K562 (cell line): ENCODE measurements around the gene MAML1. TPM values are rescaled to one million over a fixed set of nuclear protein-coding genes. Genes with fewer than 3 reads are reported as not detected.

Experiments used
- CCNT2 ChIP-seq: IDR thresholded peaks from 2 replicates; pipeline ENCODE4 v1.6.1; 2011; ENCODE audit warnings: borderline replicate concordance, low read depth, mild to moderate bottlenecking, moderate library complexity, mixed read lengths, low read length; ENCODE audit not compliant: insufficient read length; ENCODE audit errors: extremely low read depth
- COPS2 ChIP-seq: fragments of 450-650 bp; conservative IDR thresholded peaks from 2 replicates; pipeline ENCODE4 v1.6.1; 2016; ENCODE audit warnings: mild to moderate bottlenecking, moderate library complexity
- GATAD2B ChIP-seq: fragments of 450-650 bp; IDR thresholded peaks from 2 replicates; pipeline ENCODE4 v1.6.1; 2017; ENCODE audit warnings: mild to moderate bottlenecking, borderline replicate concordance
- NEUROD1 ChIP-seq: fragments of 150-350 bp; IDR thresholded peaks from 2 replicates; pipeline ENCODE4 v1.6.1; 2014; ENCODE audit warnings: borderline replicate concordance, low read length, low read depth; ENCODE audit not compliant: partially characterized antibody
- POLR3A ChIP-seq: IDR thresholded peaks from 2 replicates; pipeline ENCODE4 v1.6.1; 2011; ENCODE audit warnings: borderline replicate concordance, mild to moderate bottlenecking, moderate library complexity; ENCODE audit not compliant: insufficient read length, insufficient read depth; ENCODE audit errors: extremely low read depth
- PURB ChIP-seq: sonication (generic); formaldehyde crosslinking; IDR thresholded peaks from 2 replicates; pipeline ENCODE4 v1.9.0; 2021; ENCODE audit warnings: low read depth, mild to moderate bottlenecking, missing genetic modification reagents
- ZNF184 ChIP-seq: sonication (generic); formaldehyde crosslinking; IDR thresholded peaks from 2 replicates; pipeline ENCODE4 v1.5.0; 2020; ENCODE audit warnings: missing genetic modification reagents
- polyA plus RNA-seq, 8 experiments: library from polyadenylated mRNA; depleted of rRNA in 4 of 8; stranded (reverse) in 5 of 8; unstranded in 3 of 8; fragments of >200 nt; fragmentation: Nextera tagmentation in 2 of 8; fragmentation: Illumina TruSeq in 1 of 8; extraction: Ambion mirVana in 2 of 8; extraction: Trizol in 1 of 8; gene quantifications; 2 replicates each; pipeline versions ENCODE4 v1.2.1 to v1.2.3, GENCODE V29; 2011 to 2014; ENCODE audit warnings: inconsistent platforms in 1 of 8, missing spikeins in 1 of 8
- total RNA-seq, 7 experiments: library from RNA; depleted of rRNA in 6 of 7; stranded (reverse); fragments of >200 nt in 6 of 7; fragmentation: Illumina TruSeq in 2 of 7; extraction: Trizol in 2 of 7; gene quantifications; 2 replicates each; pipeline versions ENCODE4 v1.2.1 to v1.2.3, GENCODE V29; 2011 to 2021; ENCODE audit warnings: low replicate concordance in 1 of 7
- TF ChIP-seq, protein P1 (sequence below), 2 experiments: fragments of 150-350 bp in 1 of 2; IDR thresholded peaks; 2 replicates each; pipeline ENCODE4 v1.6.1; 2012 to 2016; ENCODE audit warnings: low read depth in 2 of 2, low read length in 2 of 2, mild to moderate bottlenecking in 1 of 2, moderate library complexity in 1 of 2
- TF ChIP-seq, protein P2 (sequence below): fragments of 250-450 bp; sonication (Bioruptor Pico); IDR thresholded peaks from 2 replicates; pipeline ENCODE4 v1.8.0; 2022; ENCODE audit warnings: inconsistent platforms
- TF ChIP-seq, protein P3 (sequence below): sonication (generic); formaldehyde crosslinking; IDR thresholded peaks from 2 replicates; pipeline ENCODE4 v1.4.0; 2020; ENCODE audit warnings: mild to moderate bottlenecking, missing genetic modification reagents
- TF ChIP-seq, protein P4 (sequence below), 2 experiments: fragments of 450-650 bp; IDR thresholded peaks; 2 replicates each; pipeline ENCODE4 v1.6.1; 2018; ENCODE audit warnings: mild to moderate bottlenecking in 2 of 2, low read depth in 1 of 2; ENCODE audit not compliant: partially characterized antibody in 2 of 2
- TF ChIP-seq, protein P5 (sequence below): fragments of 450-650 bp; IDR thresholded peaks from 2 replicates; pipeline ENCODE4 v1.6.1; 2016

MAML1 gene
- total and polyA plus RNA-seq, 9 of the 15 experiments (the other 6 are each of a cell fraction or from before 2014, with no cell fraction given), result 0.32 to 18.4 (median 7.0) TPM

DNA sequence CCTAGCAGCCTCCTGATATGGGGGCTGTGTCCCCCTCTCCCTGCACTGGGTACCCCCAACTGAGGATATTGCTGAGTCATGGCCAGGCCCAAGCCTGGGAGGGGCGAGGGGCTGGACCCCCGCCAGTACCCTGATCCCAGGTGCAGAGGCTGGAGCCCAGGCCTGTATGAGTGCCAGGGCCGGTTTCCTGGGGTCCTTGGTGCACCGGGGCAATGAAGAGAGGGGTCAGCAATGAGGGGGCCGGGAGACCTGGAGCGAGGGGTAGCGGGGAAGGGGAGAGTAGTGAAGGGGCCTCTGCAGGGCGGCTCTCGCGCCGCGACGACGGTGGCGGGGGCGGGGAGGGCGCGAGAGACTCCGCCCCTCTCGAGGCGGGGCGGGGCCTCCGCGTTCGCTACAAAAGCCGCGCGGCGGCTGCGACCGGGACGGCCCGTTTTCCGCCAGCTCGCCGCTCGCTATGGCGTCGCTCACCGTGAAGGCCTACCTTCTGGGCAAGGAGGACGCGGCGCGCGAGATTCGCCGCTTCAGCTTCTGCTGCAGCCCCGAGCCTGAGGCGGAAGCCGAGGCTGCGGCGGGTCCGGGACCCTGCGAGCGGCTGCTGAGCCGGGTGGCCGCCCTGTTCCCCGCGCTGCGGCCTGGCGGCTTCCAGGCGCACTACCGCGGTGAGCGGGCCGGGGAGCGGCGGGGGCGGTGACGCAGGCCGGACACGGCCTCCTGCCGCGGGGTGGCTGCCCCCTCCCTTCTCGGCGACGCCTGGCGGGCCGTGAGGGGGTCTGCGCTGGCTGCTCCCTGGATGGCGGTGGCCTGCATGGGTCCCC, 88.1 kb downstream of the MAML1 start, which contains the start of gene SQSTM1 (continued):
- TF ChIP-seq, protein P1, sequence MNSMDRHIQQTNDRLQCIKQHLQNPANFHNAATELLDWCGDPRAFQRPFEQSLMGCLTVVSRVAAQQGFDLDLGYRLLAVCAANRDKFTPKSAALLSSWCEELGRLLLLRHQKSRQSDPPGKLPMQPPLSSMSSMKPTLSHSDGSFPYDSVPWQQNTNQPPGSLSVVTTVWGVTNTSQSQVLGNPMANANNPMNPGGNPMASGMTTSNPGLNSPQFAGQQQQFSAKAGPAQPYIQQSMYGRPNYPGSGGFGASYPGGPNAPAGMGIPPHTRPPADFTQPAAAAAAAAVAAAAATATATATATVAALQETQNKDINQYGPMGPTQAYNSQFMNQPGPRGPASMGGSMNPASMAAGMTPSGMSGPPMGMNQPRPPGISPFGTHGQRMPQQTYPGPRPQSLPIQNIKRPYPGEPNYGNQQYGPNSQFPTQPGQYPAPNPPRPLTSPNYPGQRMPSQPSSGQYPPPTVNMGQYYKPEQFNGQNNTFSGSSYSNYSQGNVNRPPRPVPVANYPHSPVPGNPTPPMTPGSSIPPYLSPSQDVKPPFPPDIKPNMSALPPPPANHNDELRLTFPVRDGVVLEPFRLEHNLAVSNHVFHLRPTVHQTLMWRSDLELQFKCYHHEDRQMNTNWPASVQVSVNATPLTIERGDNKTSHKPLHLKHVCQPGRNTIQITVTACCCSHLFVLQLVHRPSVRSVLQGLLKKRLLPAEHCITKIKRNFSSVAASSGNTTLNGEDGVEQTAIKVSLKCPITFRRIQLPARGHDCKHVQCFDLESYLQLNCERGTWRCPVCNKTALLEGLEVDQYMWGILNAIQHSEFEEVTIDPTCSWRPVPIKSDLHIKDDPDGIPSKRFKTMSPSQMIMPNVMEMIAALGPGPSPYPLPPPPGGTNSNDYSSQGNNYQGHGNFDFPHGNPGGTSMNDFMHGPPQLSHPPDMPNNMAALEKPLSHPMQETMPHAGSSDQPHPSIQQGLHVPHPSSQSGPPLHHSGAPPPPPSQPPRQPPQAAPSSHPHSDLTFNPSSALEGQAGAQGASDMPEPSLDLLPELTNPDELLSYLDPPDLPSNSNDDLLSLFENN (IDR thresholded peaks at IDR 0.05; ENCODE audit: low read depth in 2 of 2, low read length in 2 of 2), result peak in 1 of 2 experiments; percentile 81; a peak in 2 of 4 replicates
- TF ChIP-seq, protein P2, sequence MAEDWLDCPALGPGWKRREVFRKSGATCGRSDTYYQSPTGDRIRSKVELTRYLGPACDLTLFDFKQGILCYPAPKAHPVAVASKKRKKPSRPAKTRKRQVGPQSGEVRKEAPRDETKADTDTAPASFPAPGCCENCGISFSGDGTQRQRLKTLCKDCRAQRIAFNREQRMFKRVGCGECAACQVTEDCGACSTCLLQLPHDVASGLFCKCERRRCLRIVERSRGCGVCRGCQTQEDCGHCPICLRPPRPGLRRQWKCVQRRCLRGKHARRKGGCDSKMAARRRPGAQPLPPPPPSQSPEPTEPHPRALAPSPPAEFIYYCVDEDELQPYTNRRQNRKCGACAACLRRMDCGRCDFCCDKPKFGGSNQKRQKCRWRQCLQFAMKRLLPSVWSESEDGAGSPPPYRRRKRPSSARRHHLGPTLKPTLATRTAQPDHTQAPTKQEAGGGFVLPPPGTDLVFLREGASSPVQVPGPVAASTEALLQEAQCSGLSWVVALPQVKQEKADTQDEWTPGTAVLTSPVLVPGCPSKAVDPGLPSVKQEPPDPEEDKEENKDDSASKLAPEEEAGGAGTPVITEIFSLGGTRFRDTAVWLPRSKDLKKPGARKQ (CRISPR knock-in tag), result no peak
- TF ChIP-seq PURB (CRISPR knock-in tag) (no peak), NEUROD1 (peak; percentile 92), CCNT2 (peak; percentile 79), COPS2 (no peak), POLR3A (no peak), GATAD2B (no peak; the same call in 1 of the 2 replicates), ZNF184 (CRISPR knock-in tag) (no peak)
- TF ChIP-seq, protein P3, sequence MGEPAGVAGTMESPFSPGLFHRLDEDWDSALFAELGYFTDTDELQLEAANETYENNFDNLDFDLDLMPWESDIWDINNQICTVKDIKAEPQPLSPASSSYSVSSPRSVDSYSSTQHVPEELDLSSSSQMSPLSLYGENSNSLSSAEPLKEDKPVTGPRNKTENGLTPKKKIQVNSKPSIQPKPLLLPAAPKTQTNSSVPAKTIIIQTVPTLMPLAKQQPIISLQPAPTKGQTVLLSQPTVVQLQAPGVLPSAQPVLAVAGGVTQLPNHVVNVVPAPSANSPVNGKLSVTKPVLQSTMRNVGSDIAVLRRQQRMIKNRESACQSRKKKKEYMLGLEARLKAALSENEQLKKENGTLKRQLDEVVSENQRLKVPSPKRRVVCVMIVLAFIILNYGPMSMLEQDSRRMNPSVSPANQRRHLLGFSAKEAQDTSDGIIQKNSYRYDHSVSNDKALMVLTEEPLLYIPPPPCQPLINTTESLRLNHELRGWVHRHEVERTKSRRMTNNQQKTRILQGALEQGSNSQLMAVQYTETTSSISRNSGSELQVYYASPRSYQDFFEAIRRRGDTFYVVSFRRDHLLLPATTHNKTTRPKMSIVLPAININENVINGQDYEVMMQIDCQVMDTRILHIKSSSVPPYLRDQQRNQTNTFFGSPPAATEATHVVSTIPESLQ, result 0 out of 2 replicates have a peak, but pooled peaks have one; percentile 31
- TF ChIP-seq, protein P4, sequence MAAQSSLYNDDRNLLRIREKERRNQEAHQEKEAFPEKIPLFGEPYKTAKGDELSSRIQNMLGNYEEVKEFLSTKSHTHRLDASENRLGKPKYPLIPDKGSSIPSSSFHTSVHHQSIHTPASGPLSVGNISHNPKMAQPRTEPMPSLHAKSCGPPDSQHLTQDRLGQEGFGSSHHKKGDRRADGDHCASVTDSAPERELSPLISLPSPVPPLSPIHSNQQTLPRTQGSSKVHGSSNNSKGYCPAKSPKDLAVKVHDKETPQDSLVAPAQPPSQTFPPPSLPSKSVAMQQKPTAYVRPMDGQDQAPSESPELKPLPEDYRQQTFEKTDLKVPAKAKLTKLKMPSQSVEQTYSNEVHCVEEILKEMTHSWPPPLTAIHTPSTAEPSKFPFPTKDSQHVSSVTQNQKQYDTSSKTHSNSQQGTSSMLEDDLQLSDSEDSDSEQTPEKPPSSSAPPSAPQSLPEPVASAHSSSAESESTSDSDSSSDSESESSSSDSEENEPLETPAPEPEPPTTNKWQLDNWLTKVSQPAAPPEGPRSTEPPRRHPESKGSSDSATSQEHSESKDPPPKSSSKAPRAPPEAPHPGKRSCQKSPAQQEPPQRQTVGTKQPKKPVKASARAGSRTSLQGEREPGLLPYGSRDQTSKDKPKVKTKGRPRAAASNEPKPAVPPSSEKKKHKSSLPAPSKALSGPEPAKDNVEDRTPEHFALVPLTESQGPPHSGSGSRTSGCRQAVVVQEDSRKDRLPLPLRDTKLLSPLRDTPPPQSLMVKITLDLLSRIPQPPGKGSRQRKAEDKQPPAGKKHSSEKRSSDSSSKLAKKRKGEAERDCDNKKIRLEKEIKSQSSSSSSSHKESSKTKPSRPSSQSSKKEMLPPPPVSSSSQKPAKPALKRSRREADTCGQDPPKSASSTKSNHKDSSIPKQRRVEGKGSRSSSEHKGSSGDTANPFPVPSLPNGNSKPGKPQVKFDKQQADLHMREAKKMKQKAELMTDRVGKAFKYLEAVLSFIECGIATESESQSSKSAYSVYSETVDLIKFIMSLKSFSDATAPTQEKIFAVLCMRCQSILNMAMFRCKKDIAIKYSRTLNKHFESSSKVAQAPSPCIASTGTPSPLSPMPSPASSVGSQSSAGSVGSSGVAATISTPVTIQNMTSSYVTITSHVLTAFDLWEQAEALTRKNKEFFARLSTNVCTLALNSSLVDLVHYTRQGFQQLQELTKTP (IDR thresholded peaks at IDR 0.05; ENCODE audit: low read depth in 1 of 2, partially characterized antibody in 2 of 2), result peak in 1 of 2 experiments; percentile 17
- TF ChIP-seq, protein P5, sequence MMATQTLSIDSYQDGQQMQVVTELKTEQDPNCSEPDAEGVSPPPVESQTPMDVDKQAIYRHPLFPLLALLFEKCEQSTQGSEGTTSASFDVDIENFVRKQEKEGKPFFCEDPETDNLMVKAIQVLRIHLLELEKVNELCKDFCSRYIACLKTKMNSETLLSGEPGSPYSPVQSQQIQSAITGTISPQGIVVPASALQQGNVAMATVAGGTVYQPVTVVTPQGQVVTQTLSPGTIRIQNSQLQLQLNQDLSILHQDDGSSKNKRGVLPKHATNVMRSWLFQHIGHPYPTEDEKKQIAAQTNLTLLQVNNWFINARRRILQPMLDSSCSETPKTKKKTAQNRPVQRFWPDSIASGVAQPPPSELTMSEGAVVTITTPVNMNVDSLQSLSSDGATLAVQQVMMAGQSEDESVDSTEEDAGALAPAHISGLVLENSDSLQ, result no peak
